H9 (cell line): ENCODE results near the gene CCDC187. TPM values are rescaled to one million over a fixed set of nuclear protein-coding genes. Genes with fewer than 3 reads are reported as not detected.

ENCODE experiments used
- DNase-seq: peaks from one replicate; pipeline ENCODE4 v3.0.0-alpha.2; 2017
- H2AFZ ChIP-seq: one replicate; pipeline ENCODE4 v1.6.1; 2013; ENCODE audit warnings: mild to moderate bottlenecking, low read length, control low read depth, moderate library complexity
- H2AK5ac ChIP-seq: 2 replicates; pipeline ENCODE4 v1.6.1; 2013; ENCODE audit warnings: low read length, control low read depth, mixed read lengths; ENCODE audit not compliant: insufficient read length
- H2BK120ac ChIP-seq: one replicate; pipeline ENCODE4 v1.6.1; 2013; ENCODE audit warnings: low read depth, mild to moderate bottlenecking, low read length, control low read depth, inconsistent platforms; ENCODE audit not compliant: poor library complexity, severe bottlenecking
- H2BK12ac ChIP-seq: 2 replicates; pipeline ENCODE4 v1.6.1; 2013; ENCODE audit warnings: low read length, control low read depth, mixed read lengths, low read depth; ENCODE audit not compliant: insufficient read length
- H2BK15ac ChIP-seq: 2 replicates; pipeline ENCODE4 v1.6.1; 2013; ENCODE audit warnings: low read depth, low read length, control low read depth
- H2BK20ac ChIP-seq: one replicate; pipeline ENCODE4 v1.6.1; 2013; ENCODE audit warnings: low read depth, mild to moderate bottlenecking, low read length, control low read depth, inconsistent platforms; ENCODE audit not compliant: poor library complexity, severe bottlenecking
- H2BK5ac ChIP-seq: 2 replicates; pipeline ENCODE4 v1.6.1; 2013; ENCODE audit warnings: low read length, control low read depth, mixed read lengths; ENCODE audit not compliant: insufficient read length
- H3K14ac ChIP-seq: 2 replicates; pipeline ENCODE4 v1.6.1; 2013; ENCODE audit warnings: low read length, control low read depth; ENCODE audit not compliant: insufficient read depth
- H3K18ac ChIP-seq: 2 replicates; pipeline ENCODE4 v1.6.1; 2013; ENCODE audit warnings: low read depth, mild to moderate bottlenecking, mixed read lengths, low read length, control low read depth; ENCODE audit not compliant: insufficient read length
- H3K23ac ChIP-seq: 2 replicates; pipeline ENCODE4 v1.6.1; 2013; ENCODE audit warnings: low read length, control low read depth, mixed read lengths, low read depth; ENCODE audit not compliant: insufficient read length
- H3K23me2 ChIP-seq: 2 replicates; pipeline ENCODE4 v1.6.1; 2013; ENCODE audit warnings: low read depth, mild to moderate bottlenecking, mixed read lengths, low read length, control low read depth; ENCODE audit not compliant: insufficient read length, poor library complexity, severe bottlenecking
- H3K27ac ChIP-seq: 2 replicates; pipeline ENCODE4 v1.5.1; 2013; ENCODE audit warnings: low read length, control low read depth, mixed read lengths, low read depth; ENCODE audit not compliant: insufficient read length
- H3K27me3 ChIP-seq: 2 replicates; pipeline ENCODE4 v1.6.1; 2013; ENCODE audit warnings: low read length, control low read depth, inconsistent platforms; ENCODE audit not compliant: insufficient read depth
- H3K4ac ChIP-seq: 2 replicates; pipeline ENCODE4 v1.6.1; 2013; ENCODE audit warnings: low read depth, mild to moderate bottlenecking, control low read depth, inconsistent platforms, low read length, moderate library complexity
- H3K4me1 ChIP-seq: 2 replicates; pipeline ENCODE4 v1.6.1; 2013; ENCODE audit warnings: low read length, control low read depth, inconsistent platforms; ENCODE audit not compliant: insufficient read depth
- H3K4me2 ChIP-seq: 2 replicates; pipeline ENCODE4 v1.6.1; 2013; ENCODE audit warnings: low read length, control low read depth, mixed read lengths; ENCODE audit not compliant: insufficient read length, insufficient read depth
- H3K56ac ChIP-seq: 2 replicates; pipeline ENCODE4 v1.6.1; 2013; ENCODE audit warnings: low read depth, mild to moderate bottlenecking, mixed read lengths, low read length, control low read depth; ENCODE audit not compliant: insufficient read length
- H3K79me1 ChIP-seq: 2 replicates; pipeline ENCODE4 v1.6.1; 2013; ENCODE audit warnings: low read depth, mild to moderate bottlenecking, moderate library complexity, low read length, control low read depth, inconsistent platforms; ENCODE audit not compliant: insufficient read depth, poor library complexity, severe bottlenecking
- H3K79me2 ChIP-seq: 2 replicates; pipeline ENCODE4 v1.6.1; 2013; ENCODE audit warnings: low read length, control low read depth, inconsistent platforms; ENCODE audit not compliant: insufficient read depth
- H3K9ac ChIP-seq: 2 replicates; pipeline ENCODE4 v1.6.1; 2013; ENCODE audit warnings: low read length, control low read depth, mixed read lengths; ENCODE audit not compliant: insufficient read length; ENCODE audit errors: extremely low read depth
- H3K9me3 ChIP-seq: one replicate; pipeline ENCODE4 v1.6.1; 2013; ENCODE audit warnings: low read depth, low read length, inconsistent platforms; ENCODE audit not compliant: control insufficient read depth
- H3T11ph ChIP-seq: one replicate; pipeline ENCODE4 v1.6.1; 2013; ENCODE audit warnings: mild to moderate bottlenecking, low read length, control low read depth, inconsistent platforms
- H4K20me1 ChIP-seq: one replicate; pipeline ENCODE4 v1.6.1; 2013; ENCODE audit not compliant: control insufficient read depth, insufficient read length, insufficient read depth
- H4K5ac ChIP-seq: 2 replicates; pipeline ENCODE4 v1.6.1; 2013; ENCODE audit warnings: low read depth, mild to moderate bottlenecking, mixed read lengths, low read length, control low read depth; ENCODE audit not compliant: insufficient read length
- H4K8ac ChIP-seq: replicated peaks from 2 replicates; pipeline ENCODE4 v1.6.1; 2013; ENCODE audit warnings: low read length, control low read depth, mixed read lengths, low read depth; ENCODE audit not compliant: insufficient read length
- H4K91ac ChIP-seq: 2 replicates; pipeline ENCODE4 v1.6.1; 2013; ENCODE audit warnings: low read depth, mild to moderate bottlenecking, moderate library complexity, mixed read lengths, low read length, control low read depth; ENCODE audit not compliant: insufficient read length
- H3K27ac Mint-ChIP-seq, 3 experiments: 2 replicates in 2 of 3; 3 replicates in 1 of 3; pipeline ENCODE4 v1.8.0; 2020 to 2021; ENCODE audit warnings: mixed read lengths in 3 of 3, mild to moderate bottlenecking in 1 of 3, moderate library complexity in 1 of 3
- H3K27me3 Mint-ChIP-seq: 2 replicates; pipeline ENCODE4 v1.8.0; 2021; ENCODE audit warnings: low read depth, mild to moderate bottlenecking, moderate library complexity, mixed read lengths
- H3K36me3 Mint-ChIP-seq, 3 experiments: 2 replicates in 2 of 3; 3 replicates in 1 of 3; pipeline ENCODE4 v1.8.0; 2020 to 2021; ENCODE audit warnings: low read depth in 3 of 3, mixed read lengths in 3 of 3; ENCODE audit not compliant: insufficient read depth in 1 of 3
- H3K4me1 Mint-ChIP-seq, 2 experiments: 2 replicates each; pipeline ENCODE4 v1.8.0; 2020; ENCODE audit warnings: mixed read lengths in 2 of 2
- H3K4me3 Mint-ChIP-seq, 2 experiments: 2 replicates in 1 of 2; 3 replicates in 1 of 2; pipeline ENCODE4 v1.8.0; 2020 to 2021; ENCODE audit warnings: mild to moderate bottlenecking in 2 of 2, mixed read lengths in 2 of 2, moderate library complexity in 1 of 2
- H3K9me3 Mint-ChIP-seq, 2 experiments: 2 replicates in 1 of 2; 3 replicates in 1 of 2; pipeline ENCODE4 v1.8.0; 2020; ENCODE audit warnings: mild to moderate bottlenecking in 2 of 2, mixed read lengths in 2 of 2, moderate library complexity in 1 of 2
- WGBS: extraction: QIAGEN DNeasy Blood & Tissue Kit; methylation state at CpG from one replicate; pipeline ENCODE4 v1.1.7; 2013; ENCODE audit warnings: missing lambda C conversion rate, low lambda C conversion rate, mixed read lengths; ENCODE audit not compliant: insufficient read length; ENCODE audit errors: extremely low coverage; 5-methylcytosine and 5-hydroxymethylcytosine counted together
- total RNA-seq: library from RNA; stranded (reverse); gene quantifications from 2 replicates; pipeline ENCODE4 v1.2.1, GENCODE V29; 2021
- TF ChIP-seq, protein P1 (sequence below): fragments of 200-600 bp; sonication (generic); conservative IDR thresholded peaks from 3 replicates; pipeline ENCODE4 v1.8.0; 2021; ENCODE audit warnings: antibody characterized with exemption, mild to moderate bottlenecking

Gene CCDC187
- total RNA-seq, 1 experiment from 2014 or later: 0.07 TPM

- Histone ChIP-seq H4K20me1 (no peaks in the 10 kb centered on the region), H4K8ac (no peak overlapping the region), H4K91ac (no peak overlapping the region), H3K4me2 (no peak overlapping the region), H3K4me1 (no peaks in the 10 kb centered on the region), H2BK5ac (no peak overlapping the region), H2BK15ac (no peak overlapping the region), H3K9ac (no peak overlapping the region), H3K27me3 (peaks cover 81% of the 10 kb centered on the region), H3K18ac (no peak overlapping the region), H3T11ph (no peak overlapping the region), H3K79me1 (no peaks in the 10 kb centered on the region), H3K27ac (no peak overlapping the region), H2BK20ac (no peak overlapping the region), H3K56ac (no peak overlapping the region), H2AK5ac (no peak overlapping the region), H4K5ac (no peak overlapping the region), H2BK120ac (no peak overlapping the region), H3K23ac (no peak overlapping the region), H3K14ac (no peak overlapping the region; the same call in 1 of the 2 replicates), H3K23me2 (peaks cover 5% of the 10 kb centered on the region), H3K4ac (no peak overlapping the region), H2AFZ (no peak overlapping the region), H3K9me3 (no peaks in the 10 kb centered on the region), H3K79me2 (no peaks in the 10 kb centered on the region), H2BK12ac (no peak overlapping the region)
- H3K27ac Mint-ChIP-seq: no peak overlapping the region
- no peaks in the 10 kb centered on the region for H3K9me3 Mint-ChIP-seq
- no peak for DNase-seq
- peaks cover 9 to 20% of the 10 kb centered on the region in 2 experiments for H3K4me1 Mint-ChIP-seq
- peaks cover 94% of the 10 kb centered on the region for H3K27me3 Mint-ChIP-seq
- peaks cover 0 to 2% (median 0%) of the 10 kb centered on the region in 3 experiments; a peak in 1 of 7 replicates for H3K36me3 Mint-ChIP-seq
- no CpG with 5 or more reads among the region's 13 CpGs for WGBS
- H3K4me3 Mint-ChIP-seq: no peak overlapping the region
- TF ChIP-seq, protein P1, sequence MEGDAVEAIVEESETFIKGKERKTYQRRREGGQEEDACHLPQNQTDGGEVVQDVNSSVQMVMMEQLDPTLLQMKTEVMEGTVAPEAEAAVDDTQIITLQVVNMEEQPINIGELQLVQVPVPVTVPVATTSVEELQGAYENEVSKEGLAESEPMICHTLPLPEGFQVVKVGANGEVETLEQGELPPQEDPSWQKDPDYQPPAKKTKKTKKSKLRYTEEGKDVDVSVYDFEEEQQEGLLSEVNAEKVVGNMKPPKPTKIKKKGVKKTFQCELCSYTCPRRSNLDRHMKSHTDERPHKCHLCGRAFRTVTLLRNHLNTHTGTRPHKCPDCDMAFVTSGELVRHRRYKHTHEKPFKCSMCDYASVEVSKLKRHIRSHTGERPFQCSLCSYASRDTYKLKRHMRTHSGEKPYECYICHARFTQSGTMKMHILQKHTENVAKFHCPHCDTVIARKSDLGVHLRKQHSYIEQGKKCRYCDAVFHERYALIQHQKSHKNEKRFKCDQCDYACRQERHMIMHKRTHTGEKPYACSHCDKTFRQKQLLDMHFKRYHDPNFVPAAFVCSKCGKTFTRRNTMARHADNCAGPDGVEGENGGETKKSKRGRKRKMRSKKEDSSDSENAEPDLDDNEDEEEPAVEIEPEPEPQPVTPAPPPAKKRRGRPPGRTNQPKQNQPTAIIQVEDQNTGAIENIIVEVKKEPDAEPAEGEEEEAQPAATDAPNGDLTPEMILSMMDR: no peak
Measured at GRCh38 chr9:136201174-136201573, 102.7 kb downstream of the CCDC187 start.
